Fibroblast of the aortic adventitia (primary cell): Measurements from ENCODE around the gene RASSF4. TPM values are rescaled to one million over a fixed set of nuclear protein-coding genes. Genes with fewer than 3 reads are reported as not detected.

ENCODE experiments used
- DNase-seq: peaks from one replicate; pipeline ENCODE4 v3.0.0-alpha.2; 2010; ENCODE audit warnings: low read depth
- H3K4me3 ChIP-seq: 2 replicates; pipeline ENCODE4 v1.5.1; 2011; ENCODE audit warnings: low read depth, mild to moderate bottlenecking, control low read depth, low read length, moderate library complexity
- total RNA-seq: library from RNA; depleted of rRNA; stranded (reverse); fragments of >200 nt; gene quantifications from 2 replicates; pipeline ENCODE4 v1.2.3, GENCODE V29; 2012; ENCODE audit warnings: low replicate concordance
- TF ChIP-seq, protein P1 (sequence below): IDR thresholded peaks from 2 replicates; pipeline ENCODE4 v1.5.1; 2011; ENCODE audit warnings: mild to moderate bottlenecking, low read length, control low read depth, inconsistent platforms; ENCODE audit not compliant: insufficient read depth

The RASSF4 gene
- total RNA-seq, 1 donor: 3.8 TPM

DNA sequence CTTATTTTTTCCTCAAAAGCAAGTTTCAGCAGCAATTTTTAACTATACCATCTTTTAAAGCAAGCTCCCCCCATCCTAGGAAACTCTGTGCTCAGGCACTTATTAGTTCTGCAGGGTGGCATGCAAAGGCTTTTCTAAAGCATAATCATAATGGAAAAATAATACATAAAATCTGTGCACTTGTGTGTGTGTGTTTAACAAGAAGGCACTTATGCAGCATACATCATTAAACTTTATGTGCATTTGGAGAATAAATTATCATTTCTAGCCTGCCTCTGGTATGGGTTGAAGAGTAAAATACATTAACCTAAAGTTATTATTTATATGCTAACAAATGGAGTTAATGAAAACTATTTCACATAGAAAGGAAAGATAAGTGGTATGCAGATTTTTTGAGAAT is 5.6 kb upstream of the RASSF4 start:
- TF ChIP-seq, protein P1, sequence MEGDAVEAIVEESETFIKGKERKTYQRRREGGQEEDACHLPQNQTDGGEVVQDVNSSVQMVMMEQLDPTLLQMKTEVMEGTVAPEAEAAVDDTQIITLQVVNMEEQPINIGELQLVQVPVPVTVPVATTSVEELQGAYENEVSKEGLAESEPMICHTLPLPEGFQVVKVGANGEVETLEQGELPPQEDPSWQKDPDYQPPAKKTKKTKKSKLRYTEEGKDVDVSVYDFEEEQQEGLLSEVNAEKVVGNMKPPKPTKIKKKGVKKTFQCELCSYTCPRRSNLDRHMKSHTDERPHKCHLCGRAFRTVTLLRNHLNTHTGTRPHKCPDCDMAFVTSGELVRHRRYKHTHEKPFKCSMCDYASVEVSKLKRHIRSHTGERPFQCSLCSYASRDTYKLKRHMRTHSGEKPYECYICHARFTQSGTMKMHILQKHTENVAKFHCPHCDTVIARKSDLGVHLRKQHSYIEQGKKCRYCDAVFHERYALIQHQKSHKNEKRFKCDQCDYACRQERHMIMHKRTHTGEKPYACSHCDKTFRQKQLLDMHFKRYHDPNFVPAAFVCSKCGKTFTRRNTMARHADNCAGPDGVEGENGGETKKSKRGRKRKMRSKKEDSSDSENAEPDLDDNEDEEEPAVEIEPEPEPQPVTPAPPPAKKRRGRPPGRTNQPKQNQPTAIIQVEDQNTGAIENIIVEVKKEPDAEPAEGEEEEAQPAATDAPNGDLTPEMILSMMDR: no peak
- no peak for DNase-seq
- no peak overlapping the region for H3K4me3 ChIP-seq

DNA sequence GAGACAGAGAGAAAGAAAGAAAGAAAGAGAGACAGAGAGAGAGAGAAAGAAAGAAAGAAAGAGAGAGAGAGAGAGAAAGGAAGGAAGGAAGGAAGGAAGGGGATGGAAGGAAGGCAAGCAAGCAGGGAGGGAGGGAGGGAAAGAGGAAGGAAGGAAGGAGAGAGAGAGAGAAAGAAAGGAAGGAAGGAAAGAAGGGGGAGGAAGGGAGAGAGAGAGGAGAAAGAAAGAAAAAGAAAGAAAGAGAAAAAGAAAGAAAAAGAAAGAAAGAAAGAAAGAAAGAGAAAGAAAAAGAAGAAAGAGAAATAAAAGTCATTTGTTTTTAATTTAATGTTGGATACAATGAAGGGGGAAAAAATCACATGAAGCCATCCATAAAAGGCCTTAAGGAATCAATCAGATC is 4.6 kb upstream of the RASSF4 start:
- TF ChIP-seq, protein P1: no peak
- no peak for DNase-seq
- no peak overlapping the region for H3K4me3 ChIP-seq

DNA sequence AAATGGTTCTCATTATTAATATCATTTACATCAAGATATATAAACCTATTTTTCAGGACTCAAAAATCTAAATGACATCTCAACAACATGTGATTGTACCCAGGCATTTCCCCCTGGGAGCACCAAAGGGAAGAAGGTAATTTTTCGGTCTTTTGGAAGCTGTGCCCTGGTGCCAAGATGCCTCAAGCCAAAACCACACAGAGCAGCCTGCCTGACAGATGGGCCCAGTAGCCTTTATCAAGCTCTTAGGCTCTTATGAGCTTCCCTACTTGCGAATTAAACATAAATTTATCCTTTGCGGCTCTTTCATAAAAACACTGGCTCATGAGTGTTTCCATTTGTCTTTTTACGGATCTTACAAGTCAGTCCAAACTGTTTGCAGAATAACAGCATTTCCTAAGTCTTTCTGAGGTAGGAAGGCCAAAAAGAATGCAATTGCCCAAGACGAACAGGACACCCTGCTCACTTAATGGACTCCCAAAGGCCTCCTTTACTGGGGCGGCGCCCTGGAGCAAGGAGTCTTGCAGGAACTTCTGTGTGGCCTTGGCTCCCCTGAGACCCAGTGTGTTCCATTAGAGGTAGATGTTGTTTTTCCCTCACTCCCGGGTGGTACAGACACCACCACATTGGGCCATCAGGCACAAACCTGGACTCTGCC is 4.1 kb upstream of the RASSF4 start:
- TF ChIP-seq, protein P1: no peak
- H3K4me3 ChIP-seq: no peak overlapping the region
- DNase-seq: no peak

DNA sequence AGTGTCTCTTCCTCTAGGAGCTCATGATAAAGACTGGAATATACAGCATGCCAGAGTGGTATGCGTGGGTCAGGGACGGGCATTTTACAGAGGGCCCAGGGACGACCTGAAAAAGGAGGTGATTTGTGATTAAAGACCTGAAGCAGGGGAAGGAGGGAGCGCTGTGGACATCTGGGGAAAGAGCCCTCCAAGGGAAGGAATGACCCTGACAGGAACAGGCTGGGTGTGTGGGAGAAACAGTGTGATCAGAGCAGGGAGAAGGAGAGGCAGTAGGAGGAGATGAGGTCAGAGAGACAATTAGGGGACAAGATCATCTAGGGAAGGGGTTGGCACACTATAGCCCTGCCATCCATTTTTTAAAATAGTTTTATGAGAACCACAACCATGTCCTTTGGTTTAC is 3.4 kb upstream of the RASSF4 start:
- no peak overlapping the region for H3K4me3 ChIP-seq
- DNase-seq: no peak
- TF ChIP-seq, protein P1: no peak

DNA sequence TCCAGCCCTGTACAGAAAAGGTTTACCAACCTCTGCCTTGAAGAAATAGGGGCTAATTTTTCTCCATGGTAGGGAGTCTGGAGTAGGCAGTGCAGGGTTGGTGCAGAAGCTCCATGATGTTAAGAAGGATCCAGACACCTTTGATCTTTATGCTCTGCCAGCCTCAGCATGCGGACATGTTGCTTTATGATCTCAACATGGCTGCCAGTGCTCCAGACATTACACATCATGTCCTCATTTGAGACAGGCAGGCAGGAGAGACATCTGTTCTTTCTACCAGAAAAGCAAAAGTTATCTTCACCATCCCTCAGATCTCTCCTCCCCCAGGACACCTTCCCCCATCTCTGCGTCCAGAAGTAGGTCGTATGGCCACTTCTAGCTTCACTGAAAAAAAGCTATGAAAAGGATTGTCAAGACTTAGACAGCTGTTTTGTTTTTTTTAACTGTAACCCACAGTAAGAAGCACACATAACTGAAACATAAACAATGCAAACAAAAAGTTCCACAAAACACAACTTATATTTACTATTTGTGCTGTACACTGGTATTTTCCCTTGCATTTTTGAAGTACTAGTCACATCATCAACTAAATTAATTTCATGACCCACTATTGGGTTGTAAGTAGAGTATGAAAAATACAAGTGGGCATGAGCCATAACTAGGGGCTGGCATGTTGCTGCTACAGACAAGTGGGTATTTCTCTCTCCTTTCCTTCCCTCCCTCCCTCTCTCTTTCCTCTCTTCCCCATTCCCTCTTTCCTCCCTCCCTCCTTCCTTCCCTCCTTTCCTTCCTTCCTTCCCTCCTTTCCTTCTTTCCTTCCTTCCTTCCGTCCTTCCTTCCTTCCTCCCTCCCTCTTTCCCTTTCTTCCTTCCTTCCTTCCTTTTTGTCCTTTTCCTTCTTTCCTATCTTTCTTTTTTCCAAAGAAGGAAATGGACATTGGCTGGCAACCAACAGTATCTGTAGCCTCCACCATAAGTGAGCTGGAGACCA is 2.6 kb upstream of the RASSF4 start:
- TF ChIP-seq, protein P1: no peak
- no peak for DNase-seq
- H3K4me3 ChIP-seq: no peak overlapping the region

DNA sequence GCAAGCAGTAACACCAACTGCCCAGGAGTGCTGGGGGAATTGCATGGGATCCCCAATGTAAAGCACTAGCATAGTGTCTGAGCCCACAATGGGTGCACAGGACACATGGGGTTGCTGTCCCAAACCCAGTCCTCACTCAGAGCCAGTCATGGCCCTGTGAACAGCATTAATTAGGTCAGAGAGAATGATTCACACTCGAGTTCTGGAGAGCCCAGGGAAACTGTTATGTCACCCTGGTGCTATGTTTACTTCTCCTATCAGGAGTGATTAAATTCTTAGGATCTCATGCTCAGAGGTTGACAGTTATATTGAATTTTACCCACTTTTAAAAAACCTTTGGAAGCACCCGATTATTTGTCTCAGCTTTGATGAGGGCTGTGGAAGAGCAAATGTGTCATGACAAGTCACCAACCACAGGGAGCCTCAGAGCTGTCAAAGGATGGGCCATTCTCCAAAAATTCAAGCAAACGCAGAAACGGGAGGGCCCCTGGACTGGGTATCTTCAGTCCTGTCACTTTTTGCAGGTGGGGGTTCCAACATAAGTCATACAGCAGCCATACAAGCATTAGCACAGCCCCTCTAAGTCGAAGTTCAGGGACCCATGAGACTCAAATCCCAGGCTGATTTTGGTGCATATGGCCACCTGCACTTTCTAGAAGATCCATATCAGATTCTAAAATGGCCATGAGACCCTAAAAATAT is 1.3 kb upstream of the RASSF4 start:
- TF ChIP-seq, protein P1: no peak
- peak overlapping the region; percentile 81 for H3K4me3 ChIP-seq
- peak; percentile 53 for DNase-seq
